Measurements from ENCODE around the gene SUSD6.

Gene SUSD6

GRCh38 chr14:69663300-69663643 is 51.9 kb downstream of the SUSD6 start:
- Histone ChIP-seq H3K36me3 (ENCODE audit: control insufficient read depth, insufficient read depth, low read length) (peaks cover 7% of the 10 kb centered on the region), H3K4me3 (replicated peaks; ENCODE audit: low read depth, low read length) (no peak overlapping the region), H3K27me3 (replicated peaks; ENCODE audit: control insufficient read depth, insufficient read depth, low read length) (no peaks in the 10 kb centered on the region)
- TF ChIP-seq CTCF (IDR thresholded peaks at IDR 0.05; ENCODE audit: insufficient read depth, low read length, poor library complexity, severe bottlenecking) = no peak
- DNase-seq (ENCODE audit: extremely low read depth, insufficient read length) = no peak

- Histone ChIP-seq H3K4me3 (replicated peaks; ENCODE audit: low read depth, low read length) (no peak overlapping the region), H3K27me3 (replicated peaks; ENCODE audit: control insufficient read depth, insufficient read depth, low read length) (no peaks in the 10 kb centered on the region), H3K36me3 (ENCODE audit: control insufficient read depth, insufficient read depth, low read length) (peaks cover 4% of the 10 kb centered on the region)
- DNase-seq (ENCODE audit: extremely low read depth, insufficient read length) = no peak
- no peak for TF ChIP-seq CTCF (IDR thresholded peaks at IDR 0.05; ENCODE audit: insufficient read depth, low read length, poor library complexity, severe bottlenecking)
These were observed 52.9 kb downstream of the SUSD6 start for GRCh38 chr14:69664265-69664664.

GRCh38 chr14:69664865-69665526 is 53.6 kb downstream of the SUSD6 start:
- H3K4me3 ChIP-seq (replicated peaks; ENCODE audit: low read depth, low read length) = no peak overlapping the region
- no peak for TF ChIP-seq CTCF (IDR thresholded peaks at IDR 0.05; ENCODE audit: insufficient read depth, low read length, poor library complexity, severe bottlenecking)
- DNase-seq (ENCODE audit: extremely low read depth, insufficient read length) = no peak
- H3K36me3 ChIP-seq (ENCODE audit: control insufficient read depth, insufficient read depth, low read length) = peaks cover 2% of the 10 kb centered on the region
- no peaks in the 10 kb centered on the region for H3K27me3 ChIP-seq (replicated peaks; ENCODE audit: control insufficient read depth, insufficient read depth, low read length)

- H3K27me3 ChIP-seq (replicated peaks; ENCODE audit: control insufficient read depth, insufficient read depth, low read length) = no peaks in the 10 kb centered on the region
- H3K4me3 ChIP-seq (replicated peaks; ENCODE audit: low read depth, low read length) = no peak overlapping the region
- peaks cover 2% of the 10 kb centered on the region for H3K36me3 ChIP-seq (ENCODE audit: control insufficient read depth, insufficient read depth, low read length)
- DNase-seq (ENCODE audit: extremely low read depth, insufficient read length) = no peak
- TF ChIP-seq CTCF (IDR thresholded peaks at IDR 0.05; ENCODE audit: insufficient read depth, low read length, poor library complexity, severe bottlenecking) = no peak
These were observed 54.2 kb downstream of the SUSD6 start for GRCh38 chr14:69665631-69666030.

- no peak for TF ChIP-seq CTCF (IDR thresholded peaks at IDR 0.05; ENCODE audit: insufficient read depth, low read length, poor library complexity, severe bottlenecking)
- Histone ChIP-seq H3K27me3 (replicated peaks; ENCODE audit: control insufficient read depth, insufficient read depth, low read length) (no peaks in the 10 kb centered on the region), H3K36me3 (ENCODE audit: control insufficient read depth, insufficient read depth, low read length) (no peaks in the 10 kb centered on the region; the same call in none of the 2 replicates), H3K4me3 (replicated peaks; ENCODE audit: low read depth, low read length) (no peak overlapping the region)
- no peak for DNase-seq (ENCODE audit: extremely low read depth, insufficient read length)
These were observed 54.7 kb downstream of the SUSD6 start for GRCh38 chr14:69666112-69666511.
